ENCODE measurements around the gene KRT84. TPM values are rescaled to one million over a fixed set of nuclear protein-coding genes. Genes with fewer than 3 reads are reported as not detected.

The KRT84 gene
- total and polyA plus RNA-seq, 10 of the 15 experiments (the other 5 are each of a cell fraction or from before 2014, with no cell fraction given), result not detected

DNA sequence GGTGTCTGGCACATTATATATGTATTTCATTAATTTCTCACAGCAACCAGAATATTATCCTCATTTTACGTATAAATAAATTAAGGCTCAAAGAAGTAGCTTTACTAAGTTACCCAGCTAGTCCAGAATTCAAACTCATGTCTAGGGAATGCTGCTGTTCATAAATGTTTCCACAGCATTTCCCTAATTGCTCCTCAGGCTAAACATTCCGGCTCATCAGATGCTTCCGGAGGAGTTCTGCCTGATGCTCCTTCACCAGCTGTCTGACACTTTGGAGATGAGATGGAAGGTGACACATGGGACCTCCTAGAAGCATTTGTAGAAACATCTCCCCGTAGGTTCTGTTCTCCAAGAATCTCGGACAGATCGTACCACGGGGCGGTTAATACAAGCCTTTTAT is 30.3 kb downstream of the KRT84 start:
- no peak overlapping the region for H3K4me3 ChIP-seq
- ChIA-PET SMC1A (ENCODE audit: uncharacterized antibody, unreplicated experiment) (no interaction called here), POLR2A (interaction anchor here (0.6 kb wide), 1 partner anchor 1316 kb away, joined by 6 read pairs; no protein-coding TSS in a partner anchor), RAD21 (ENCODE audit: unreplicated experiment) (no interaction called here), CTCF (interaction anchor here (1.3 kb wide), 1 partner anchor 9 kb away, joined by 4 read pairs; no protein-coding TSS in a partner anchor)
- no peaks in the 10 kb centered on the region for H4K20me1 ChIP-seq (ENCODE audit: control insufficient read depth, insufficient read depth)
- no peak overlapping the region for H3K4me2 ChIP-seq (ENCODE audit: control insufficient read depth, insufficient read depth)
- ATAC-seq, result no peak
- intact Hi-C loops (cut with micrococcal nuclease; ENCODE audit: unreplicated experiment), result no loop called here
- peaks cover 0 to 3% of the 10 kb centered on the region in 2 experiments; a peak in 1 of 4 replicates for H3K27me3 ChIP-seq (replicated peaks in 1 of 2; ENCODE audit: control insufficient read depth in 2 of 2, insufficient read depth in 2 of 2, low read length in 1 of 2)
- H3K9me3 ChIP-seq (replicated peaks; ENCODE audit: control insufficient read depth, insufficient read depth, low read length), result no peaks in the 10 kb centered on the region
- BruUV-seq (replicated peaks), result no TSS peak
- no peak overlapping the region for H3K27ac ChIP-seq (ENCODE audit: control insufficient read depth, insufficient read depth)
- H2AFZ ChIP-seq (ENCODE audit: control insufficient read depth, low read depth, low read length), result no peak overlapping the region
- DNase-seq (ENCODE audit: low read depth, low spot score), result no peak
- peaks cover 12% of the 10 kb centered on the region for H3K4me1 ChIP-seq (ENCODE audit: control insufficient read depth, insufficient read depth, low read length)
- in situ Hi-C loops (cut with MboI), result no loop called here
- 70% methylated on average over 8 of the region's 8 CpGs for WGBS (ENCODE audit: insufficient coverage, insufficient replicate concordance, low lambda C conversion rate, missing lambda C conversion rate)
- no peak for FAIRE-seq
- H3K79me2 ChIP-seq (ENCODE audit: control insufficient read depth, insufficient read depth, low read length), result no peaks in the 10 kb centered on the region
- H3K9ac ChIP-seq (ENCODE audit: control insufficient read depth, insufficient read depth, low read length), result no peak overlapping the region
- H3K36me3 ChIP-seq (ENCODE audit: control insufficient read depth in 2 of 2, insufficient read depth in 2 of 2, low read length in 1 of 2), result no peaks in the 10 kb centered on the region
- TF ChIP-seq SIN3A (IDR thresholded peaks at IDR 0.05; ENCODE audit: low read depth, low read length) (no peak), TCF12 (IDR thresholded peaks at IDR 0.05; ENCODE audit: low read depth, low read length) (no peak), USF1 (IDR thresholded peaks at IDR 0.05; ENCODE audit: borderline replicate concordance, extremely low read length, insufficient read depth, low read depth, low read length) (no peak), YBX1 (IDR thresholded peaks at IDR 0.05) (no peak), EED (IDR thresholded peaks at IDR 0.05; ENCODE audit: low read depth) (no peak), SRF (IDR thresholded peaks at IDR 0.05; ENCODE audit: low read depth in 2 of 2, low read length in 2 of 2) (no peak), CREM (IDR thresholded peaks at IDR 0.05; ENCODE audit: low read depth) (no peak), RAD51 (IDR thresholded peaks at IDR 0.05) (no peak), STAT1 (conservative IDR thresholded peaks at IDR 0.05) (no peak), MEF2B (IDR thresholded peaks at IDR 0.05; ENCODE audit: partially characterized antibody, poor library complexity, severe bottlenecking) (no peak), RFX5 (IDR thresholded peaks at IDR 0.05; ENCODE audit: low read depth, low read length) (no peak), KLF5 (IDR thresholded peaks at IDR 0.05; ENCODE audit: partially characterized antibody) (no peak), ASH2L (IDR thresholded peaks at IDR 0.05; ENCODE audit: borderline replicate concordance, low read depth) (no peak)
- TF ChIP-seq, protein P1, sequence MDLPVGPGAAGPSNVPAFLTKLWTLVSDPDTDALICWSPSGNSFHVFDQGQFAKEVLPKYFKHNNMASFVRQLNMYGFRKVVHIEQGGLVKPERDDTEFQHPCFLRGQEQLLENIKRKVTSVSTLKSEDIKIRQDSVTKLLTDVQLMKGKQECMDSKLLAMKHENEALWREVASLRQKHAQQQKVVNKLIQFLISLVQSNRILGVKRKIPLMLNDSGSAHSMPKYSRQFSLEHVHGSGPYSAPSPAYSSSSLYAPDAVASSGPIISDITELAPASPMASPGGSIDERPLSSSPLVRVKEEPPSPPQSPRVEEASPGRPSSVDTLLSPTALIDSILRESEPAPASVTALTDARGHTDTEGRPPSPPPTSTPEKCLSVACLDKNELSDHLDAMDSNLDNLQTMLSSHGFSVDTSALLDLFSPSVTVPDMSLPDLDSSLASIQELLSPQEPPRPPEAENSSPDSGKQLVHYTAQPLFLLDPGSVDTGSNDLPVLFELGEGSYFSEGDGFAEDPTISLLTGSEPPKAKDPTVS (IDR thresholded peaks at IDR 0.05; ENCODE audit: low read depth, low read length), result no peak
- TF ChIP-seq, protein P2, sequence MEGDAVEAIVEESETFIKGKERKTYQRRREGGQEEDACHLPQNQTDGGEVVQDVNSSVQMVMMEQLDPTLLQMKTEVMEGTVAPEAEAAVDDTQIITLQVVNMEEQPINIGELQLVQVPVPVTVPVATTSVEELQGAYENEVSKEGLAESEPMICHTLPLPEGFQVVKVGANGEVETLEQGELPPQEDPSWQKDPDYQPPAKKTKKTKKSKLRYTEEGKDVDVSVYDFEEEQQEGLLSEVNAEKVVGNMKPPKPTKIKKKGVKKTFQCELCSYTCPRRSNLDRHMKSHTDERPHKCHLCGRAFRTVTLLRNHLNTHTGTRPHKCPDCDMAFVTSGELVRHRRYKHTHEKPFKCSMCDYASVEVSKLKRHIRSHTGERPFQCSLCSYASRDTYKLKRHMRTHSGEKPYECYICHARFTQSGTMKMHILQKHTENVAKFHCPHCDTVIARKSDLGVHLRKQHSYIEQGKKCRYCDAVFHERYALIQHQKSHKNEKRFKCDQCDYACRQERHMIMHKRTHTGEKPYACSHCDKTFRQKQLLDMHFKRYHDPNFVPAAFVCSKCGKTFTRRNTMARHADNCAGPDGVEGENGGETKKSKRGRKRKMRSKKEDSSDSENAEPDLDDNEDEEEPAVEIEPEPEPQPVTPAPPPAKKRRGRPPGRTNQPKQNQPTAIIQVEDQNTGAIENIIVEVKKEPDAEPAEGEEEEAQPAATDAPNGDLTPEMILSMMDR (IDR thresholded peaks at IDR 0.05 in 2 of 3, conservative IDR thresholded peaks at IDR 0.05 in 1 of 3; ENCODE audit: control insufficient read depth in 2 of 3, extremely low read depth in 1 of 3, insufficient read depth in 1 of 3, low read depth in 3 of 3, low read length in 3 of 3), result no peak
- TF ChIP-seq, protein P3, sequence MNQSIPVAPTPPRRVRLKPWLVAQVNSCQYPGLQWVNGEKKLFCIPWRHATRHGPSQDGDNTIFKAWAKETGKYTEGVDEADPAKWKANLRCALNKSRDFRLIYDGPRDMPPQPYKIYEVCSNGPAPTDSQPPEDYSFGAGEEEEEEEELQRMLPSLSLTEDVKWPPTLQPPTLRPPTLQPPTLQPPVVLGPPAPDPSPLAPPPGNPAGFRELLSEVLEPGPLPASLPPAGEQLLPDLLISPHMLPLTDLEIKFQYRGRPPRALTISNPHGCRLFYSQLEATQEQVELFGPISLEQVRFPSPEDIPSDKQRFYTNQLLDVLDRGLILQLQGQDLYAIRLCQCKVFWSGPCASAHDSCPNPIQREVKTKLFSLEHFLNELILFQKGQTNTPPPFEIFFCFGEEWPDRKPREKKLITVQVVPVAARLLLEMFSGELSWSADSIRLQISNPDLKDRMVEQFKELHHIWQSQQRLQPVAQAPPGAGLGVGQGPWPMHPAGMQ (IDR thresholded peaks at IDR 0.05; ENCODE audit: borderline replicate concordance), result no peak
- TF ChIP-seq, protein P4, sequence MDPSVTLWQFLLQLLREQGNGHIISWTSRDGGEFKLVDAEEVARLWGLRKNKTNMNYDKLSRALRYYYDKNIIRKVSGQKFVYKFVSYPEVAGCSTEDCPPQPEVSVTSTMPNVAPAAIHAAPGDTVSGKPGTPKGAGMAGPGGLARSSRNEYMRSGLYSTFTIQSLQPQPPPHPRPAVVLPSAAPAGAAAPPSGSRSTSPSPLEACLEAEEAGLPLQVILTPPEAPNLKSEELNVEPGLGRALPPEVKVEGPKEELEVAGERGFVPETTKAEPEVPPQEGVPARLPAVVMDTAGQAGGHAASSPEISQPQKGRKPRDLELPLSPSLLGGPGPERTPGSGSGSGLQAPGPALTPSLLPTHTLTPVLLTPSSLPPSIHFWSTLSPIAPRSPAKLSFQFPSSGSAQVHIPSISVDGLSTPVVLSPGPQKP (IDR thresholded peaks at IDR 0.05; ENCODE audit: low read depth, low read length), result no peak

Measured in GM12878 (cell line).